ENCODE results near the gene DTX4.
A peak's percentile ranks its signal among the peaks of the same experiment; 100 is the strongest.
"Not testable (repeated sequence)": the region's sequence is repeated elsewhere in the genome, so short reads cannot be mapped to it uniquely, and the experiment has no call there.

Gene DTX4

DNA sequence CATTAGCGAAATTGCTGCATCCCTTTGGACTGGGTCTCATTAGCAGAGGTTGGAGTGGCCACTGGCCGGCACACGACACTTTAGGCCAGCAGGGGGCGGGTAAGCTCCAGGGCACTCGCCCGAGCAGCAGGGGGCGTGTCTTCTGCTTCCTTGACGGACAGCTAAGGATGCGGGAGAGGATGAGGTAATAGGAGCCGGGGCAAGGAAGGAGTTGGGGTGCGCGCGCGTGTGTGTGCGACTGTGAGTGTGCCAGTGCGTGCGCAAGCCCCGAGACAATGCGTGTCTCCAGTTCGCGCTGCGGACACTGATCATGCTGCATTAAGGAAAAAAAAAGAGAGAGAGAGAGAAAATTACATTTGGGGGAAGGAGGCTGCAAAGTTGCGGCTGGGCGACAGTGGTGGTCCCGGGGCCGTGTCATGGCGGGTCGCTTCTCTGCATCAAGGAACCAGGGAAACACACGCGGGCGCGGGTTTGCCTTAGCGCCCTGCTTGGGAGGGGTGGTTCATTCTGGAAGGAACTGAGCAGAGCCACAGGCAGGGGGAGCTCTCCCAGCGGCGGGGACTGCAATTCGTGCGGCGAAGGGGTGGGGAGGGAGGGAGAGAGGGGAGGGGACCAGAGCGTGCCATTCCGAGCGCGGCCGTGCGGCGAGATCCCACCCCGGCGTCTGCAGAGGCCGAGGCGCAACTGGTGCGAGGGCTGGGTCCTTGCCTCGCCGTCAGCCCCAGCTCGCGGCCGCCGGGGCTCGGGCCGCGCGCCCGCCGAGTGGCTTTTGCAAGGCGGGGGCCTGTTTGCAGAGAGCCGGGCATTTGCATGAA, at the start of gene DTX4:
Gene DTX4, plus strand, starts transcription at position 625 of the 815 bp plus-strand sequence. CDS start 464 bp downstream, outside the sequence.
- peak; percentile 79 for DNase-seq (ENCODE audit: low spot score)

DNA sequence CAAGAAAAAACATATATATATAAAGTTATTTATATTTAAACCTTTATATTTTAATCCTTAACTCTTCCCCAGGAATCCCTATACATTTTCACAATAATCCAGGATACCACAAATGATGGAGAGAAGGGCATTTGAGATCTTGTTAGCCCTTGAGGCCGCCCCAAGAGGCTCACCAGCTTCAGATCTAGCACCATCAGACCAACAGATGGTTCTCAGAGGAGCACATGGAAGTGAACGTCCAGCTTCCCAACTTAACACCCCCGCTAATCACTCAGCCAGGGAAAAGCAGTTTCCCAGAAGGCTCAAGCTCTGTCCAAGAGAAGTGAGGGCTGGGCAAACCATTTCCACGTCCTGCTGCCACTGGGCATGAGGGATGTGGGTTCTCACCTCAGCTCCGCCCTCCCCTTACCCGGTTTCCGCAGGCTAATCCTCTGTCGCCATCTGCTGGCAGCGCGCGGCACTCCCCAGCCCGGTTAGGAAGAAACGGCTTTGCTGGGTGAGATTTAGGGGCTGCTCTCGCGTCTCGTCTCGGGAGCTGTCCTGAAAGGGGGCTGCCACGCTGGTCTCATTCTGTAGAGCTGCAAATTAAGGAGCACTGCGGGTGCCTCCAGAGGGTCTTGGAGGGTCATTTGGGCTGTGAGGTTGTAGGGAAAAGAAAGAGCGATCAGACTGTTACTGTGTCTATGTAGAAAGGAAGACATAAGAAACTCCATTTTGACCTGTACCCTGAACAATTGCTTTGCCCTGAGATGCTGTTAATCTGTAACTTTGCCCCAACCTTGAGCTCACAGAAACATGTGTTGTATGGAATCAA, 36.1 kb upstream of the DTX4 start:
- DNase-seq (ENCODE audit: low spot score) = peak; percentile 72

DNA sequence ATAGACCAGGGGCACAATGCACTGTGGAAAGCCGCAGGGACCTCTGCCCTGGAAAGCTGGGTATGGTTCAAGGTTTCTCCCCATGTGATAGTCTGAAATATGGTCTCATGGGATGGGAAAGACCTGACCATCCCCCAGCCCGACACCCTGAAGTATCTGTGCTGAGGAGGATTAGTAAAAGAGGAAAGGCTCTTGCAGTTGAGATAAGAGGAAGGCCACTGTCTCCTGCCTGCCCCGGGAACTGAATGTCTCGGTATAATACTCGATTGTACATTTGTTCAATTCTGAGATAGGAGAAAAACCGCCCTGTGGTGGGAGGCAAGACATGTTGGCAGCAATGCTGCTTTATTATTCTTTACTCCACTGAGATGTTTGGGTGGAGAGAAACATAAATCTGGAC, 35.4 kb upstream of the DTX4 start:
- DNase-seq (ENCODE audit: low spot score) = not testable (repeated sequence)

DNA sequence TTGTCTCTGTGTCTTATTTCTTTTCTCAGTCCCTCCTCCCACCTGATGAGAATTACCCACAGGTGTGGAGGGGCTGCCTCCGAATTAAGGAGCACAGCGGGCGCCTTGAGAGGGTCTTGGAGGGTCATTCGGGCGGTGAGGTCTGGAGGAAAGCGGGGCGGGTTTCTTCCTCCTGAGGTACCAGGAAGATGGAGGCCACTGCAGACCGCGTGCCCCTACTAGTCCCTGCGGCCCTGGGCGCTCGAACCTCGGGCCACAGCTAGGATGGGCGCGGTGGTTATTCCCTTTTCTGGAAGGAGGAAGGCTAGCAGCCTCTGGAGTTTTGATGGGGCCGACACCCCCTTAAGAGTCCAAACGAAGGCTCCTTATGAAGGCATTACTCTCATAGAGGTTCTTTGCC, 34.7 kb upstream of the DTX4 start:
- DNase-seq (ENCODE audit: low spot score) = no peak

DNA sequence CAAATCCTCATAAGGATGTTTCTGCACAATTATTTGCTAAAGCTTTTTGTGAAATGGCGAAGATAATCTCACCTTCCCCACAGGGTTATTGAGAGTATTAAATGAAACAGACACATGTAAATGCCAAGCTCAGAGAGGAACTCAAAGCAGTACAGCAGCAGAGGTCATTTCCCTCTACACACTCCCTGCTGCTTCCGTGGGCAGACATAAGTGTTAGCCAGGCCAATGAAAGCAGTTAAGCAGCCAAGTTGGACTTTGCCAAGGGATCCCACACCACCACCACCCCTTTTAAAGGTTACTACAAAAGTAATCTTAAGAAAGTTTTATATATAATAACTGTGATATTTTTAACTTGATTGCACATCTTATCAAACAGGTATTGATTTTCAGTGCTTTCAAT, 33.3 kb upstream of the DTX4 start:
- no peak for DNase-seq (ENCODE audit: low spot score)

DNA sequence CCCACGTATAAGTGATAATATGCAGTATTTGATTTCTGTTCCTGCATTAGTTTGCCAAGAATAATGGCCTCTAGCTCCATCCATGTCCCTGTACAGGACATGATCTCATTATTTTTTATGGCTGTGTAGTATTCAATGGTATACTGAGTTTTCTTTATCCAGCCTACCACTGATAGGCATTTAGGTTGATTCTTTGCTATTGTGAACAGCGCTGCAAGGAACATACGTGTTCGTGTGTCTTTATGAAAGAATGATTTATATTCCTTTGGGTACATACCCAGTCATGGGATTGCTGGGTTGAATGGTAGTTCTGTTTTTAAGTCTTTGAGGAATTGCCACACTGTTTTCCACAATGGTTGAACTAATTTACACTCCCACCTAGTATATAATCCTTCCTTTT, 30.7 kb upstream of the DTX4 start:
- no peak for DNase-seq (ENCODE audit: low spot score)

DNA sequence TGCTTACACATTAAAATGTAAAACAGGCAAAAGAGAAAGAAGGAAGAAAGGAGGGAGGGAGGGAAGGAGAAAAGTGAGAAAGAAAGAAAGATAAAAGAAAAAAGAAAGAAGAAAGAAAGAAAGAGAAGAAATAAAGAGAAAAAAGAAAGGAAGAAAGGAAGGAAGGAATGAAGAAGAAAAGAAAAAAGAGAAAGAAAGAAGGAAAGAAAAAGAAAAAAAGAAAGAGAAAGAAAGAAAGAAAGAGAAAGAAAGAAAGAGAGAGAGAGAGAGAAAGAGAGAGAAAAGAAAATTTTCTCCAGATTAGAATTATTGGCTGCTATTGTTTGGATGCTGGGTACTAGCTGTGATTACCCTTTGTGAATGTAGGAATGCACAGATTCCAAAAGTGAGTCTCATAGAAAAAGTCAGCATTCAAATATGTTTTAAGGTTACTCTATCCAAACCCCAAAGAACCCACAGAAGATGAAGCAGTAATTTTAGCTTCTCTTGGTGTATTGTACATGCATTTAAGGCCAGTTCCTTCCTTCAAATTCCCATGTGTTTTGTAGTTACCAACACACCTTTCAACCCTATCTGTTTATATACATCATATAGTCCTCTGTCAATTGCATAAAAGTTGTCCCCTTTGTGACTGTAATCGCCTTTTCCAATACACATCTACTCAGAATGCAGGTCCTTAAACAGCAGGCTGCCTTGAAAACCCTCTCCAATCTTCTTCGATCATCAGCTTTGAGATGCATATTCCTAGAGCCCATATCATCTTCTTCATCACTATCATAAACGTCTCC, 30.1 kb upstream of the DTX4 start:
- no peak for DNase-seq (ENCODE audit: low spot score)

DNA sequence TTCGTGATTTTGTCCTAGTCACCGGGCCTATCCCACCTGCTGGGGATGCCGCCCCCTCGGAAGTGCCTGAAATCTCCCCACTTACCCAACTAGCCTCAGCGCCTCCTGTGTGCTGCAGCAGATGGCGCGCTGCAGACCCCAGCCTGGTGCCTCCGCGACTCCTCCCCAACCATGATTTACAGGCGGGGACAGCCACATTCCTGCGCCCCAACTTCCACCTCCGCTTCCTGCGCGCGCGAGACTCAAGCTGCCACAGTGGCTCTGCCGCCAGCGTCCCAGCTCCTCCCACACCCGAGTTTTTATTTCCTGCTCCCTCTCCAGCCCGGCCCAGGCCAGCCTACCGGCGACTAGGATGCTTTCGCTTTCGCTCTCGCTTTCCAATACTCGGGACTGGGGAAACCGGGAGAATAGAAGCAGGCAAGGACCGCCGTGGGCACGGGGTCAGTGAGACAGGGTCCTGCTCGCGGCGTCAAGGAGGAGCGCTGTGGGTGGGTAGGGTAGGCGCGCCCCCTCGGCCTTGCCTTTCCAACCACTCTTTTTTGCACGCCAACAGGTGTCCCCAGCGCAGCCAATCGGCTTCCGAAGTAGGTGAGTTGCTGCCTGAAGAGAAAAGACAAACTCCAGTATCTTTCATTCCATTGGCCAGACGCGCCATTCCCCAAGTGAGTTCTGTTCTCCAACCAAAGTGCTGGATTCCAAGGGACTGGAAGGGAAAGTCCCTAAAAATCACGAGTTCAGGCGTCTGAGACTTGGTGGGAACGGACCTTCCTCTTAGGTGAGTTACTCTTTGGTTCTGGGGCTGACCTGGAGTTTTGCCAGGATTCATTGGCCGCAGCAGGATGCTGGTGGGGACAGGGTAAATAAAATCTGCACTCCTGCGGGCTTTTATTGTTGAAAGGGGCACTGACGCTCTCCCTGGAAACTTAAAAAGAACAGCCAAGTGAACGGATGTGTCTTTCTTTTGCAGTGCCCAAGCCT, 29.1 kb upstream of the DTX4 start, which contains the start of gene FAM111A:
Gene FAM111A, plus strand, starts transcription at position 327 of the 978 bp plus-strand sequence. CDS start 6,017 bp downstream, outside the sequence.
- peak; percentile 69 for DNase-seq (ENCODE audit: low spot score)

DNA sequence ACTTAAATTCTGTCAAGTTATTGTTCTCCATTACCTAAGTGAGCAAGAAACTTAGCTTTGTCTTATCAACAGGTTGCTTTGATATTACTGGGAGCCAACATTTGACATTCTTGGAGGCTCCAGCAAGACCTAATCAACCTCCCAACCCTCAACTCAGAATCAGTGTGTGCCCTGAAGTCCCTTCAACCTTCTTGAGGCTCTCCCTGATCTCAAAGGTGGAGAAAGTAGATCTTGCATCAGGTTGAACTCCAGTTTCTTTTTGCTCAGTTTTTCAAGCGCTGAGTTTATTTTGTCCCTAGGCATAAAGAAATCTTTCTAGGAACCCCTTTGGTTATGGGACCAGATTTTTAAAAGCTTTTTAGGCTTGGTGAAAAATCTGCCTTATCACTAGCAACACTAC, 27.8 kb upstream of the DTX4 start:
- no peak for DNase-seq (ENCODE audit: low spot score)

DNA sequence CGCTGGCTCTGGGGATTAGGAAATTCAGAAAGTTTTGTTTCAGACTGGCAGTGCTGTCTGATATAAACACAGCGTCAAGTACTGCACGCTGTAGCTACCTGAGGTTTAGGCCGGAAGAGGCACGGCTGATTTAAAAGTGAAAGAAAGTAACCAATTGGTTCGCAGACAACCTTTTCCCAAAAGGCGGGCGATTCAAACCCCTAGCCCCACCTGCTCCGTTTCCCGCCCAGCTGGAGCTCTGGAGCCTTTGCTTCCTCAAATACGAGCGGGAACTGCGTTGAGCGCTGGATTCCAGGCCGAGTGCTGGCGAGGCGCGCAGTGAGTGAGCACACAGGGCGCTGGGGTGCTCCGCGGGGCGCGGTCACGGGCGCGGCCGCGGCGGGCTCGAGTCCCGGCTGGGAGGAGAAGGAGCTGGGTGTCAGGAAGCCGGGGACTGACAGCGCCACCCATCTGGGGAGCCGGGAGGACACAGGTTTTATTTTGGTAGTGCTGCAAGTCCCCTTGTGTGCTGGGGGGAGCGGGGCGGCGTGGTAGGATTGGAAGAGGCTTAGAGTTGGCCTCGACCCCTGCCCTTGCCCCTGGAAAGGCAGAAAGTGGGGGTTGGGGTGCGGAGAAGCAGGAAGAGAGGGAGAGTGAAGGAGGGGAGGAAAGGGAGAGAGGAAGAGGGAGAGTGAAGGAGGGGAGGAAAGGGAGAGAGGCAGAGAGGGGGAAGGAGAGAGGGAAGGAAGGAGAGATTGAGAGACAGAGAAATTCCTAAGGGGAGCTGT, 27.2 kb upstream of the DTX4 start:
- peak; percentile 81 for DNase-seq (ENCODE audit: low spot score)

DNA sequence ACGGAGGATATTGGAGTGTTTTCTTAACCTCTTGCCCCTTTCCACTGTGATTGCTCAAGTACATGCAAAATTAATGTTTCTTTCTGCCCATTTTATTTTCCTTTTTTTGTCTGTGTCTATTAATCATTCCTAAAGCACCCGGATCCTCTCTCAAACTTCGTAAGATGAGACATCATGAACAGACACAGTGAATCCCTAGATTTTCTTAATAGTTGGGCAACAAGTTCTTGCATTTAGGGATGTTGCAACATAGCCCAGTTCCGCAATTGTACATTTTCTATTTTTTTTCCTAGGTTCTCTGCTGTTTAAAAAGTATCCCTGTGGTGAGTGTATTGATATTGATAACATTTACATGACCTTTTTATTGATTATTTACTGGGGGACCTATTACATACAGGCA, 26.4 kb upstream of the DTX4 start:
- no peak for DNase-seq (ENCODE audit: low spot score)

DNA sequence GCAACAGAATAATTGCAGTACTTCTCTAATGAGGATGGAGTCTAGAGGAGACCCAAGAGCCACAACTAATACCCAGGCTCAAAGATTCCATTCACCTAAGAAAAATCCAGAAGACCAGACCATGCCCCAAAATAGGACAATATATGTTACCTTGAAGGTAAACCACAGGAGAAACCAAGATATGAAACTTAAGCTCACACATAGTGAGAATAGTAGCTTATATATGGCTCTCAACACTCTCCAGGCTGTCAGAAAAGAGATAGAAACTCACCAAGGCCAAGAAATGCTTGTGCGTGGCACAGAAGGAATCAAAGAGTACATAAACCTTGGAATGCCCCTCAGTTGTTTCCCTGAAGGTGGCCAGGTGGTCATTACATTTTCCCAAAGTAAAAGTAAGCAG, 20.2 kb upstream of the DTX4 start:
- DNase-seq (ENCODE audit: low spot score) = no peak

DNA sequence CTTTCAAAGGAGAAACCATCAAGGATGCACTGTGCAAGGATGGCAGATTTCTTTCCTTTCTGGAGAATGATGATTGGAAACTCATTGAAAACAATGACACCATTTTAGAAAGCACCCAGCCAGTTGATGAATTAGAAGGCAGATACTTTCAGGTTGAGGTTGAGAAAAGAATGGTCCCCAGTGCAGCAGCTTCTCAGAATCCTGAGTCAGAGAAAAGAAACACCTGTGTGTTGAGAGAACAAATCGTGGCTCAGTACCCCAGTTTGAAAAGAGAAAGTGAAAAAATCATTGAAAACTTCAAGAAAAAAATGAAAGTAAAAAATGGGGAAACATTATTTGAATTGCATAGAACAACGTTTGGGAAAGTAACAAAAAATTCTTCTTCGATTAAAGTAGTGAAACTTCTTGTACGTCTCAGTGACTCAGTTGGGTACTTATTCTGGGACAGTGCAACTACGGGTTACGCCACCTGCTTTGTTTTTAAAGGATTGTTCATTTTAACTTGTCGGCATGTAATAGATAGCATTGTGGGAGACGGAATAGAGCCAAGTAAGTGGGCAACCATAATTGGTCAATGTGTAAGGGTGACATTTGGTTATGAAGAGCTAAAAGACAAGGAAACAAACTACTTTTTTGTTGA, 19.5 kb upstream of the DTX4 start:
- DNase-seq (ENCODE audit: low spot score) = no peak

DNA sequence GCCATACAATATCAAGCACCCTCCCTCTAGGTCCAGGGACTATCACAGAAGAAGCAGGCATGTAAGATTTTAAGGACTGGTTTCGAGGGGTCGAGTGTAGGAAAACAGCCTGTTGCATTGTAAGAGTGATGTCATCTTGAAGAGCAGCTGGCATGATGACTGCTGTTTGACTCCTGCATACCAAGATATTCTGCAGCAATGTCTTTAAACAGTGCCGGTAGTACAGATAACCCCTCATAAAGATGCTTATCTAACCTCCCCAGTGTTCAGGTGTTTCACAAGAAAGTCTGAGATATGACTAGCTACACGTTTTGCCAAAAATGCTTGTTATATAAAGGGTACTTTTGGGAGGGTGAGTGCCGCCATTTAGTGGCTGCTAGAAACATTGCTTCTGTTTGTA, 17.3 kb upstream of the DTX4 start:
- DNase-seq (ENCODE audit: low spot score) = no peak

DNA sequence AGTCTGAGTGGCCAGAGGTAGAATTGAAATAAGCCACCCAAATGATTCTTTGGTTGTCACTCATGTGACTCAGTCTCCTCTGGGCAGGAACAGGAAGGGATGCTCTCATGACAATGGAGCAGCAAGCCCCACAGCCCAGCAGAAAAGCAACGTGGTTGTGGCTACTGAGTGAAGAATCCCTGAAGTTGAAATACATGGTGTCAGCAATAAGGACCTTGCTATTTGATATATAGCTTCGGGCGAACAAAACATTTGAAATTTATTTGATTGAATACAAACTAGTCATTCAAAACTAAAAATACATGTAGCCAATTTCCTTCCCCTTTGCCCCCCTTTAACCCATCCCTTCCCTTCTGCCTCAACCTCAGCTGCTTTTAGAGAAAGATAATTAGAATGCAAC, 14.5 kb upstream of the DTX4 start:
- DNase-seq (ENCODE audit: low spot score) = no peak

DNA sequence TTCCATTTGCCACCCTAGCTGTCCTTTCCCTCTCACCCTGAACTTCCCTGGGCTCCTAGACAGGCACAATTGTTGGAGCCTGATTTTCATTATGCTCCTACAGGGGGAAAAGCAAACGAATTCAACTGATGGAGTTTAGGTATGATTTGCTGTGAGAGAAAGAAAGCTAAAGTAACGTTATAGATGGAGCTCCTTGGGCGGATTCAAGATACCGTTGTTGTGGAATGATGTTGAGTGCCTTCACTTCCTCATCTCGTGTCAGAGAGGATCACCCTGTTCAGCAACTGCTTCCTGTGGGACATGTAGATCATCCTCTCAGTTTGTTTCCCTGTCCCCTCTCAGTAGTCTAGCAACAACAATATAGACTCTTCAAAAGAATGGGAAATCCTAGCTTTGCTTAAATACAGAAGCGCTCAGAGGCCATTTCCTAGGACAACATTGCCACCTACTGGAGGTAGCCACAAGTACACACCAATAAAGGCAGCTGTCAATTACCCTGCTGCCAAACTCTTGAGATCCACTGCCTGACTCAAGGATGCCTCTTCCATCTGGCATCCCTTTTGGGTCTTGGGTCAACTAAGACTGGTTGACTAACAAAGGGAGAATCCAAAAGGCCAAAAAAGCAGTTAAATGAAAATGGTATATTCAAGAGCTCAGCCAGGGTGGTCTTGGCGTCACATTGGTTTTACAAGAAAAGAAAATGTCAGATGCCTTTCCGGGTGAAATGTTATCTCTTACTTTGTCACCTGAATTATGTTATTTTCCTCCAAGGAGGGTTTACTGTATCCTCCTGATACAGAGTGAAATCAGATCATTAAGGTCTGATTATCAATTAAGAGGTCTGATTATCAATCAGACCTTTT, 13.5 kb upstream of the DTX4 start:
- peak; percentile 80 for DNase-seq (ENCODE audit: low spot score)

DNA sequence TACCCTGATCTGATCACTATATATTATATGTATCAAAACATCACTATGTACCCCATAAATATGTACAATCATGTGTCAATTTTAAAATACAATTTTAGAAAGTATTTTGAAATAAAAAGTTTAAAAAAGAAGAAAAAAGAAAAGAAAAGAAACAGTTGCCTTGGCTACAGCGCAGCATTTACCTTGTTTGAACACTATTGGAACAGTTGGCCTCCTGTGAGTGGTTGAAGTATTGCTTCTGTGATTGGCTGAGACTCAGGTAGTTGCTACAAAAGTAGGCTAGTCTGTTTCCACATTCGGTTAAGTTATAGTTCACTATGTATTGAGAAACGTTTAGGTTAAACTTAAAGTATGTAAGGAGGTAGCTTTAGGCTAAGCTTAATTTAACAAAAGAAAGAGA, 7.9 kb upstream of the DTX4 start:
- no peak for DNase-seq (ENCODE audit: low spot score)

DNA sequence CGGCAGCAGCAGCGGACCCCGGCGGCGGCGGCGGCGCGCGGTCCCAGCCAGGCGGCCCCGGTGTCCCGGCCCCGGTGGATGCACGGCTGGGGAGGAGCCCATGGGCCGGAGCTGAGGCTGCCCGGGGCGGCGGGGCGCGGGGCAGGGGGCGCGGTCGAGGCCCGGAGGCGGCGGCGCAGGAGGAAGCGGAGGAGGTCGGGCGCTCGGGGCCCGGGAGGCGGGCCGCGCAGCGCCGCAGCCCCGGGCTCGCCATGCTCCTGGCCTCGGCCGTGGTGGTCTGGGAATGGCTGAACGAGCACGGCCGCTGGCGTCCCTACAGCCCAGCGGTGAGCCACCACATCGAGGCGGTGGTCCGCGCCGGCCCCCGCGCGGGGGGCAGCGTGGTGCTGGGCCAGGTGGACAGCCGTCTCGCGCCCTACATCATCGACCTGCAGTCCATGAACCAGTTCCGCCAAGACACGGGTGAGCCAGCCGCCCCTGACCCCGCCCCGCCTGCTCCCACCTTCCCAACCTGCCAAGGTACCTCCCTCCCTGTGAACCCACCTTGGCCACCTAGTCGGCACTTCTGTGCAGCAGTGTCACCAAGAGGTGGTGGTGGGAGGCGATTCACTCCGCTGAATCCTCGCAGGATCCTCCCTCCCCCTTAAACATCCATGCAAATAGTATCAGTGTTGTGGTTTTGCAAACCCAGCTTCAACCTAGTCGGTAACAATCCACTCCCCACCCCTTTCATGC, 580 bp downstream of the DTX4 start:
- DNase-seq (ENCODE audit: low spot score) = no peak
